Astrocyte (in vitro differentiated cells and primary cell): ENCODE measurements around the gene MAP3K21. TPM values are rescaled to one million over a fixed set of nuclear protein-coding genes. Genes with fewer than 3 reads are reported as not detected.

Source experiments
- DNase-seq: peaks from one replicate; pipeline ENCODE4 v3.0.0-alpha.2; 2010; ENCODE audit warnings: low read depth
- FAIRE-seq: peaks from 2 replicates; lab custom pipeline; 2011; peaks lifted over from hg19 to GRCh38; lab: Jason Lieb, UNC
- H2AFZ ChIP-seq: 2 replicates; pipeline ENCODE4 v1.6.0; 2012; ENCODE audit warnings: low read depth, low read length, inconsistent platforms
- H3K27ac ChIP-seq: 2 replicates; pipeline ENCODE4 v1.5.1; 2011; ENCODE audit warnings: low read depth, low read length, inconsistent platforms
- H3K27me3 ChIP-seq: 2 replicates; pipeline ENCODE4 v1.6.0; 2011; ENCODE audit warnings: low read length, inconsistent platforms; ENCODE audit not compliant: insufficient read depth
- H3K36me3 ChIP-seq: 2 replicates; pipeline ENCODE4 v1.5.1; 2011; ENCODE audit warnings: low read length, inconsistent platforms; ENCODE audit not compliant: insufficient read depth
- H3K4me1 ChIP-seq: 2 replicates; pipeline ENCODE4 v1.5.1; 2011; ENCODE audit warnings: low read length, inconsistent platforms; ENCODE audit not compliant: insufficient read depth
- H3K4me2 ChIP-seq: 2 replicates; pipeline ENCODE4 v1.6.0; 2012; ENCODE audit warnings: low read length, inconsistent platforms
- H3K4me3 ChIP-seq: 2 replicates; pipeline ENCODE4 v1.5.1; 2011; ENCODE audit warnings: low read depth, mild to moderate bottlenecking, low read length, inconsistent platforms; ENCODE audit not compliant: insufficient read depth
- H3K79me2 ChIP-seq: 2 replicates; pipeline ENCODE4 v1.6.0; 2012; ENCODE audit warnings: mild to moderate bottlenecking, low read length, inconsistent platforms; ENCODE audit not compliant: insufficient read depth
- H3K9ac ChIP-seq: 2 replicates; pipeline ENCODE4 v1.6.0; 2012; ENCODE audit warnings: mild to moderate bottlenecking, low read length, inconsistent platforms
- H3K9me3 ChIP-seq: 2 replicates; pipeline ENCODE4 v1.5.1; 2012; ENCODE audit warnings: low read depth, mild to moderate bottlenecking, low read length, inconsistent platforms; ENCODE audit not compliant: insufficient read depth
- H4K20me1 ChIP-seq: 2 replicates; pipeline ENCODE4 v1.6.0; 2012; ENCODE audit warnings: low read length, inconsistent platforms; ENCODE audit not compliant: insufficient read depth
- H3K27ac Mint-ChIP-seq: one replicate; pipeline ENCODE4 v1.8.0; 2021; ENCODE audit warnings: mild to moderate bottlenecking, mixed read lengths; ENCODE audit not compliant: unreplicated experiment
- H3K27me3 Mint-ChIP-seq: one replicate; pipeline ENCODE4 v1.8.0; 2021; ENCODE audit warnings: low read depth, mixed read lengths; ENCODE audit not compliant: unreplicated experiment
- H3K36me3 Mint-ChIP-seq: one replicate; pipeline ENCODE4 v1.8.0; 2021; ENCODE audit warnings: low read depth, mixed read lengths; ENCODE audit not compliant: unreplicated experiment
- H3K4me1 Mint-ChIP-seq: one replicate; pipeline ENCODE4 v1.8.0; 2021; ENCODE audit warnings: low read depth, mixed read lengths; ENCODE audit not compliant: unreplicated experiment
- H3K4me3 Mint-ChIP-seq: one replicate; pipeline ENCODE4 v1.8.0; 2021; ENCODE audit warnings: mild to moderate bottlenecking, moderate library complexity, mixed read lengths; ENCODE audit not compliant: unreplicated experiment
- H3K9me3 Mint-ChIP-seq: one replicate; pipeline ENCODE4 v1.8.0; 2021; ENCODE audit warnings: mild to moderate bottlenecking, mixed read lengths; ENCODE audit not compliant: unreplicated experiment
- EZH2 ChIP-seq: IDR thresholded peaks from 2 replicates; pipeline ENCODE4 v1.6.1; 2012; ENCODE audit warnings: mild to moderate bottlenecking, low read length, inconsistent platforms; ENCODE audit not compliant: insufficient read depth
- total RNA-seq: library from RNA; stranded (reverse); gene quantifications from 2 replicates; pipeline ENCODE4 v1.2.1, GENCODE V29; 2021
- TF ChIP-seq, protein P1 (sequence below): IDR thresholded peaks from 2 replicates; pipeline ENCODE4 v1.5.1; 2011; ENCODE audit warnings: low read depth, mild to moderate bottlenecking, inconsistent platforms, low read length, moderate library complexity; ENCODE audit not compliant: insufficient read depth

Gene MAP3K21
- total RNA-seq, 1 donor from 2014 or later: 2.5 TPM

DNA sequence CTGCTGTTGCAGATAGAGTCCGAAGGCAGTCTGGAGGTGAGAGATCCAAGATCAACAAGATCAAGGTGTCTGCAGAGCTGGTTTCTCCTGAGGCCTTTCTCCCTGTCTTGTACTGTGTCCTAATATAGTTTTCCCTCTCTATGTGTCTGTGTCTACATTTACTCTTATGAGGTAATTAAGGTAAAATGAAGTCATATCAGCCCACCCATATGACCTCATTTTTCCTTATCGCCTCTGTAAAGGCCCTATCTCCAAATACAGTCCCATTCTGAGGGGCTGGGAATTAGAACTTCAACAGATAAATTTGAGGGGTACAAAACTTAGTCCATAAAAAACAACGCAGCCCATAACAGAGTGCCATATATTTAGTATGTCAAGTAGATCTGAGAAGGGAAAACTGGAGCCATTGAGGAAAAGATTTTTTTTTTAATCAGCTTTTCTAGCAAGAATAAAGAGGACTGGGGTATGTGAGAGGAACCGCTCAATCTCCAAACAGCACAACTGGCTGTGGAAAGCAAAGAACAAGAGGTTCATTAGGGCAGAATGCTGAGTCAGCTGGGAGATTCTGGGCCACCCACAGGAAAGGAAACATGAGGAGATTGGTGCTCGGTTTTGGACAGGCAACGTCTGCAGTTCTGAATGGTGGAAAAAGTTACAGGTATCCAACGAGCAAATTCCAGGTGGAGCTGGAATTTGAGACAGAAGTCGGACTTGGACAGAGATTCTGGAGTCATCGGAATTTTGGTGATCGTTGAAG, 65.7 kb downstream of the MAP3K21 start:
- no peak overlapping the region for H3K4me3 ChIP-seq
- FAIRE-seq: no peak

DNA sequence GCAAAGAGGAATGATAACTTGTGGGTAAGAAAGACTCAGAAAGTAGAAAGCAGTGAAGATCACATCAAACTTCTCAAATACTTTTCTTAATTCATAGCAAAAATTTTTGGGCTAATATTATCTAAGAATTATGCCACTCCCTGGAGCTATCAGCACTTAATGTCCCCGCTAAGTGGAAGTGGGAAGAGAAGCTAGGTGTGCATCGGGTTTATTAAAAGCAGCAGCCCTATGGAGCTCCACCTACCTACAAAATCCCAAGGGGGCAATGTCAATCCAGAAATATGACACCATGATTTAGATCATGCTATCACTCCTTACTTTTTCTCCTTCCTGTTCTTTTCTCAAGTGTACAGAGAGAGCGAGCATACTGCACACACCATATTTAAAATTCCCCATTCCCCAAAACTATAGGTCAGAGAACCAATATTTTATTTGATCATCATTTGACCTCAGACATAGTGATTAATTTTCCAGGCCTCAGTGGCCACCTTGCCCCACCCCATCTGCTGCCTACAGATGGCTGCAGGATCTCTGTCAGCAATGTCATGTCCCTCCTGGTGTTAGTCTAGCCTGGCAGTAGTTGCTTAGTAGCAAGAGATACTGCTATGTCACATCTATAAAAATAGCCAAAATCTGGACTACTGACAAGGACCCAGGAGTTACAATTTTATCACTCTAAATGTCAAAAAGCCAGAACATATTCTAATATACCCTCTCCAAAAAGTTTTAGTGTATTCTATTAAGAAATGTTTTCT, 66.6 kb downstream of the MAP3K21 start:
- Mint-ChIP-seq H3K27me3 (no peaks in the 10 kb centered on the region), H3K4me1 (no peaks in the 10 kb centered on the region), H3K36me3 (no peaks in the 10 kb centered on the region), H3K27ac (no peak overlapping the region), H3K9me3 (no peaks in the 10 kb centered on the region), H3K4me3 (no peak overlapping the region)
- DNase-seq (no peak), FAIRE-seq (no peak)
- H3K27me3 ChIP-seq: no peaks in the 10 kb centered on the region
- TF ChIP-seq EZH2: no peak
- TF ChIP-seq, protein P1, sequence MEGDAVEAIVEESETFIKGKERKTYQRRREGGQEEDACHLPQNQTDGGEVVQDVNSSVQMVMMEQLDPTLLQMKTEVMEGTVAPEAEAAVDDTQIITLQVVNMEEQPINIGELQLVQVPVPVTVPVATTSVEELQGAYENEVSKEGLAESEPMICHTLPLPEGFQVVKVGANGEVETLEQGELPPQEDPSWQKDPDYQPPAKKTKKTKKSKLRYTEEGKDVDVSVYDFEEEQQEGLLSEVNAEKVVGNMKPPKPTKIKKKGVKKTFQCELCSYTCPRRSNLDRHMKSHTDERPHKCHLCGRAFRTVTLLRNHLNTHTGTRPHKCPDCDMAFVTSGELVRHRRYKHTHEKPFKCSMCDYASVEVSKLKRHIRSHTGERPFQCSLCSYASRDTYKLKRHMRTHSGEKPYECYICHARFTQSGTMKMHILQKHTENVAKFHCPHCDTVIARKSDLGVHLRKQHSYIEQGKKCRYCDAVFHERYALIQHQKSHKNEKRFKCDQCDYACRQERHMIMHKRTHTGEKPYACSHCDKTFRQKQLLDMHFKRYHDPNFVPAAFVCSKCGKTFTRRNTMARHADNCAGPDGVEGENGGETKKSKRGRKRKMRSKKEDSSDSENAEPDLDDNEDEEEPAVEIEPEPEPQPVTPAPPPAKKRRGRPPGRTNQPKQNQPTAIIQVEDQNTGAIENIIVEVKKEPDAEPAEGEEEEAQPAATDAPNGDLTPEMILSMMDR: no peak
- no peak overlapping the region for H3K4me3 ChIP-seq
- H3K27ac ChIP-seq: no peak overlapping the region
- H3K36me3 ChIP-seq: no peaks in the 10 kb centered on the region
- H3K79me2 ChIP-seq: no peaks in the 10 kb centered on the region
- H3K4me2 ChIP-seq: no peak overlapping the region
- no peak overlapping the region for H3K9ac ChIP-seq
- H2AFZ ChIP-seq: no peak overlapping the region
- no peaks in the 10 kb centered on the region for H3K9me3 ChIP-seq
- no peaks in the 10 kb centered on the region for H3K4me1 ChIP-seq
- H4K20me1 ChIP-seq: no peaks in the 10 kb centered on the region

More for the DNA sequence above, 65.7 kb downstream of the MAP3K21 start:
- Histone ChIP-seq H3K4me2 (no peak overlapping the region), H3K27ac (no peak overlapping the region), H3K4me1 (no peaks in the 10 kb centered on the region), H3K9me3 (no peaks in the 10 kb centered on the region), H3K79me2 (no peaks in the 10 kb centered on the region), H3K27me3 (no peaks in the 10 kb centered on the region), H3K9ac (no peak overlapping the region), H4K20me1 (no peaks in the 10 kb centered on the region), H2AFZ (no peak overlapping the region), H3K36me3 (no peaks in the 10 kb centered on the region)
- Mint-ChIP-seq H3K4me1 (no peaks in the 10 kb centered on the region), H3K4me3 (no peak overlapping the region), H3K9me3 (no peaks in the 10 kb centered on the region), H3K27me3 (no peaks in the 10 kb centered on the region), H3K36me3 (no peaks in the 10 kb centered on the region), H3K27ac (no peak overlapping the region)
- no peak for DNase-seq
- no peak for TF ChIP-seq EZH2
- TF ChIP-seq, protein P1: no peak
